IMR-90 (cell line): Measurements from ENCODE around the gene EMC9.

Source experiments
- BHLHE40 ChIP-seq: fragments of 150-350 bp; IDR thresholded peaks from 2 replicates; pipeline ENCODE4 v1.6.1; 2016; ENCODE audit warnings: mild to moderate bottlenecking, low read depth, low read length
- CEBPB ChIP-seq: IDR thresholded peaks from 2 replicates; pipeline ENCODE4 v1.6.1; 2012; ENCODE audit warnings: low read depth, low read length, improper control_type of control experiment
- CTCF ChIP-seq: conservative IDR thresholded peaks from 2 replicates; pipeline ENCODE4 v1.5.1; 2012; ENCODE audit warnings: mild to moderate bottlenecking, low read depth, low read length, improper control_type of control experiment
- MAFK ChIP-seq: IDR thresholded peaks from 2 replicates; pipeline ENCODE4 v1.6.1; 2012; ENCODE audit warnings: low read depth, low read length, improper control_type of control experiment
- MAZ ChIP-seq: IDR thresholded peaks from 2 replicates; pipeline ENCODE4 v1.6.1; 2012; ENCODE audit warnings: low read depth, mild to moderate bottlenecking, low read length, improper control_type of control experiment, moderate library complexity, borderline replicate concordance
- MXI1 ChIP-seq: IDR thresholded peaks from 2 replicates; pipeline ENCODE4 v1.6.1; 2012; ENCODE audit warnings: low read depth, mild to moderate bottlenecking, low read length, moderate library complexity, borderline replicate concordance
- NFE2L2 ChIP-seq: fragments of 150-350 bp; IDR thresholded peaks from 2 replicates; pipeline ENCODE4 v1.6.1; 2016; ENCODE audit warnings: low read depth, mild to moderate bottlenecking, low read length
- POLR2A ChIP-seq: IDR thresholded peaks from 2 replicates; pipeline ENCODE4 v1.6.1; 2012; ENCODE audit warnings: mild to moderate bottlenecking, low read depth, low read length
- RAD21 ChIP-seq: IDR thresholded peaks from 2 replicates; pipeline ENCODE4 v1.6.1; 2012; ENCODE audit warnings: low read length, improper control_type of control experiment
- SMC3 ChIP-seq: fragments of 150-350 bp; IDR thresholded peaks from 2 replicates; pipeline ENCODE4 v1.6.1; 2016; ENCODE audit warnings: low read depth, mild to moderate bottlenecking, antibody characterized with exemption, low read length, moderate library complexity
- TF ChIP-seq, protein P1 (sequence below): fragments of 150-350 bp; IDR thresholded peaks from 2 replicates; pipeline ENCODE4 v1.6.1; 2017; ENCODE audit warnings: mild to moderate bottlenecking, antibody characterized with exemption, low read length, low read depth
- TF ChIP-seq, protein P2 (sequence below): fragments of 150-350 bp; IDR thresholded peaks from 2 replicates; pipeline ENCODE4 v1.6.1; 2016; ENCODE audit warnings: low read depth, mild to moderate bottlenecking, low read length, moderate library complexity, borderline replicate concordance

DNA sequence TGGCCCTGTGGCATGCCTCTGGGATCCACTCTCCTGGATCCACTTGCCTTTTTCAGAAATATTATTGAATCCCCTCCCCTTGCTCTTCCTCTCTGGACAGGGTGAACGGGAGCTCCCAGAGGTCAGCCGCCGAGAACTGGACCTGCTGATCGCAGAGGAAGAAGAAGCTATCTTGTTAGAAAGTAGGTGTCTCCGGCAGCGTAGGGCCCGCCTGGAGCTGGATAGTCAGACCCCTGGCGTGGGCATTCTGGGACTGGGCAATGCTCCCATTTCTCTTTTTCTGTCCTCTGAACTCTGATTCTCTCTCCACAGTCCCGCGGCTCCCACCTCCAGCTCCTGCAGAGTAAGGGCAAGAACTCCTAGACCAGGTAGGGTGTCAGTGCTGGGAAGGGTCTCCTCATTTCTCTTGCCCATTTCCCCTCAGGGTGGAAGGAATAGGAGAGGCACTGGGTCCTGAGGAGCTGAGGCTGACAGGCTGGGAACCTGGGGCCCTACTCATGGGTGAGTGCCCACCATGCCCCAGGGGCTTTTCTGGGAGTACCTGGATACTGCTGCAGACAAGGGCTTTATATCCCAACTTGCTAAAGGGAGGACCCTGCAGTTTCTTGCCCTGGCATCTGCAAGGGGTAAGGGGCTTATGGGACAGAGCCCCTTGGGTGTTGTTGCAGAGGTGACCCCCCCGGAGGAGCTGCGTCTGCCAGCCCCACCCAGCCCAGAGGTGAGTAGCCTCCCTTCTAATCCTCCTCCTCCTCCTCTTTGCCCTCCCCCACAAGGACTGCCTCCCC is 35.8 kb upstream of the EMC9 start:
- TF ChIP-seq POLR2A (no peak), CTCF (no peak), RAD21 (no peak), NFE2L2 (no peak), CEBPB (no peak), MAFK (no peak), MXI1 (no peak), SMC3 (no peak), BHLHE40 (no peak), MAZ (no peak)
- TF ChIP-seq, protein P1, sequence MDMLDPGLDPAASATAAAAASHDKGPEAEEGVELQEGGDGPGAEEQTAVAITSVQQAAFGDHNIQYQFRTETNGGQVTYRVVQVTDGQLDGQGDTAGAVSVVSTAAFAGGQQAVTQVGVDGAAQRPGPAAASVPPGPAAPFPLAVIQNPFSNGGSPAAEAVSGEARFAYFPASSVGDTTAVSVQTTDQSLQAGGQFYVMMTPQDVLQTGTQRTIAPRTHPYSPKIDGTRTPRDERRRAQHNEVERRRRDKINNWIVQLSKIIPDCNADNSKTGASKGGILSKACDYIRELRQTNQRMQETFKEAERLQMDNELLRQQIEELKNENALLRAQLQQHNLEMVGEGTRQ = no peak
- TF ChIP-seq, protein P2, sequence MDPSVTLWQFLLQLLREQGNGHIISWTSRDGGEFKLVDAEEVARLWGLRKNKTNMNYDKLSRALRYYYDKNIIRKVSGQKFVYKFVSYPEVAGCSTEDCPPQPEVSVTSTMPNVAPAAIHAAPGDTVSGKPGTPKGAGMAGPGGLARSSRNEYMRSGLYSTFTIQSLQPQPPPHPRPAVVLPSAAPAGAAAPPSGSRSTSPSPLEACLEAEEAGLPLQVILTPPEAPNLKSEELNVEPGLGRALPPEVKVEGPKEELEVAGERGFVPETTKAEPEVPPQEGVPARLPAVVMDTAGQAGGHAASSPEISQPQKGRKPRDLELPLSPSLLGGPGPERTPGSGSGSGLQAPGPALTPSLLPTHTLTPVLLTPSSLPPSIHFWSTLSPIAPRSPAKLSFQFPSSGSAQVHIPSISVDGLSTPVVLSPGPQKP = no peak
